ENCODE results near the gene DOCK4.

DNA sequence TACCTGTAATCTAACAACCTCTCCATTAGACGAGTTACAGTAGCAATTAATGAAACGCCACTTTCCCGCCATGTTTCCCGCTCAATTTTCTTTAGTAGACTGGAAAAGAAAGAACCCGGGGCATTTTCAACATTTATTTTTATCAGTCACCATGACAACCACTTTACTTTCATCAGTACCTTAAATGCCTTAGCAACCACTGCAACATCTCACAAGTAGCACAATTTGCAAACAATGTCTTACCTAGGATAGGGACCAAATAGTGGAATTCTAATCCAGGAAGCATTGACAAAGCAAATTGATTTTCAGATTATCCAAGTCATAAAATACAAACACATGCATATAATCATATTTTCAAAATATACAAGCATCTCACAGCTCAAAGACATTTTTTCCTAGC, 422.3 kb downstream of the DOCK4 start:
- TF ChIP-seq CTCF (IDR thresholded peaks at IDR 0.05; ENCODE audit: insufficient read depth, low read length, poor library complexity, severe bottlenecking) (no peak), EZH2phosphoT487 (conservative IDR thresholded peaks at IDR 0.05; ENCODE audit: low read length) (no peak)
